ENCODE data around the gene PGP. TPM values are rescaled to one million over a fixed set of nuclear protein-coding genes. Genes with fewer than 3 reads are reported as not detected.

The PGP gene
- total and polyA plus RNA-seq, 4 experiments from 2014 or later: 7.8 to 27.3 (median 19.7) TPM

GRCh38 chr16:2213817-2214718 lies 572 bp downstream of the PGP start:
- no peaks in the 10 kb centered on the region for H3K9me3 Mint-ChIP-seq
- Histone ChIP-seq H3K9me3 (ENCODE audit: control insufficient read depth in 1 of 2, low read length in 2 of 2) (no peaks in the 10 kb centered on the region), H3K4me1 (ENCODE audit: insufficient read depth, low read length) (peaks cover 20% of the 10 kb centered on the region), H3K27me3 (ENCODE audit: insufficient read depth, low read length) (no peaks in the 10 kb centered on the region), H3K4me3 (ENCODE audit: low read length in 2 of 2) (peak overlapping the region in 1 of 2 donors; percentile 51), H3K36me3 (ENCODE audit: insufficient read depth, low read length) (peaks cover 9% of the 10 kb centered on the region), H3K27ac (ENCODE audit: low read depth, low read length) (peak overlapping the region; percentile 55)
- no peaks in the 10 kb centered on the region for H3K27me3 Mint-ChIP-seq
- ChIA-PET POLR2A (ENCODE audit: partially characterized antibody) (interaction anchor here (0.6 to 3.3 kb wide), 19 partner anchors 8 to 403 kb away, joined by 3 to 48 read pairs (median 5); partner anchors contain the start of genes ATP6V0C, E4F1, ECI1 and MLST8), CTCF (ENCODE audit: partially characterized antibody) (interaction anchor here (0.9 to 1.4 kb wide), 2 partner anchors 9 to 59 kb away, joined by 3 to 4 read pairs; partner anchors contain the start of genes E4F1 and TRAF7)
- intact Hi-C loops (cut with micrococcal nuclease): loop anchor here (2.0 kb wide), 3 partner anchors 37 to 59 kb away; partner anchors contain the start of genes ECI1, RNPS1 and TRAF7
- H3K4me1 Mint-ChIP-seq: peaks cover 8 to 27% (median 17%) of the 10 kb centered on the region in 4 donors
- H3K27ac Mint-ChIP-seq: peak overlapping the region in 4 of 7 donors; percentile 13 to 83 (median 28)
- peaks cover 0 to 10% of the 10 kb centered on the region in 2 donors for H3K36me3 Mint-ChIP-seq
- H3K4me3 Mint-ChIP-seq: peak overlapping the region; percentile 74 to 80 (median 77)
- no peak for DNase-seq

GRCh38 chr16:2212362-2213324 lies 2.0 kb downstream of the PGP start:
- peaks cover 16% of the 10 kb centered on the region for H3K36me3 ChIP-seq (ENCODE audit: insufficient read depth, low read length)
- peak overlapping the region; percentile 74 to 80 (median 77) for H3K4me3 Mint-ChIP-seq
- H3K4me1 ChIP-seq (ENCODE audit: insufficient read depth, low read length): peaks cover 20% of the 10 kb centered on the region
- POLR2A ChIA-PET (ENCODE audit: partially characterized antibody): interaction anchor here (0.7 to 1.0 kb wide), 2 partner anchors 241 to 325 kb away, joined by 3 to 4 read pairs; partner anchors contain the start of genes PDPK1 and TBL3
- H3K27ac ChIP-seq (ENCODE audit: low read depth, low read length): no peak overlapping the region
- peak overlapping the region in 3 of 7 donors; percentile 36 to 83 (median 72) for H3K27ac Mint-ChIP-seq
- no peak for DNase-seq
- H3K27me3 Mint-ChIP-seq: no peaks in the 10 kb centered on the region
- CTCF ChIA-PET (ENCODE audit: partially characterized antibody): no interaction called here
- peaks cover 2 to 17% of the 10 kb centered on the region in 2 donors for H3K36me3 Mint-ChIP-seq
- intact Hi-C loops (cut with micrococcal nuclease): no loop called here
- H3K9me3 Mint-ChIP-seq: no peaks in the 10 kb centered on the region
- H3K27me3 ChIP-seq (ENCODE audit: insufficient read depth, low read length): no peaks in the 10 kb centered on the region
- no peaks in the 10 kb centered on the region for H3K9me3 ChIP-seq (ENCODE audit: control insufficient read depth in 1 of 2, low read length in 2 of 2)
- peaks cover 9 to 30% (median 20%) of the 10 kb centered on the region in 4 donors for H3K4me1 Mint-ChIP-seq
- no peak overlapping the region for H3K4me3 ChIP-seq (ENCODE audit: low read length in 2 of 2)

- Mint-ChIP-seq H3K4me1 (peaks cover 12 to 36% (median 23%) of the 10 kb centered on the region in 4 donors), H3K27ac (peak overlapping the region in 2 of 7 donors; percentile 10 to 67), H3K4me3 (peak overlapping the region in 3 of 8 donors; percentile 48 to 63 (median 57)), H3K9me3 (no peaks in the 10 kb centered on the region), H3K36me3 (peaks cover 6 to 22% of the 10 kb centered on the region in 2 donors), H3K27me3 (no peaks in the 10 kb centered on the region)
- ChIA-PET CTCF (ENCODE audit: partially characterized antibody) (no interaction called here), POLR2A (ENCODE audit: partially characterized antibody) (interaction anchor here (0.7 to 1.0 kb wide), 2 partner anchors 240 to 325 kb away, joined by 3 to 4 read pairs; partner anchors contain the start of genes PDPK1 and TBL3)
- no peak for DNase-seq
- H3K27me3 ChIP-seq (ENCODE audit: insufficient read depth, low read length): no peaks in the 10 kb centered on the region
- no peak overlapping the region for H3K27ac ChIP-seq (ENCODE audit: low read depth, low read length)
- intact Hi-C loops (cut with micrococcal nuclease): no loop called here
- no peak overlapping the region for H3K4me3 ChIP-seq (ENCODE audit: low read length in 2 of 2)
- H3K36me3 ChIP-seq (ENCODE audit: insufficient read depth, low read length): peaks cover 19% of the 10 kb centered on the region
- H3K4me1 ChIP-seq (ENCODE audit: insufficient read depth, low read length): peaks cover 27% of the 10 kb centered on the region
- H3K9me3 ChIP-seq (ENCODE audit: control insufficient read depth in 1 of 2, low read length in 2 of 2): no peaks in the 10 kb centered on the region
Observed at GRCh38 chr16:2211923-2212347, 2.7 kb downstream of the PGP start.

- peaks cover 6 to 24% of the 10 kb centered on the region in 2 donors for H3K36me3 Mint-ChIP-seq
- H3K4me3 Mint-ChIP-seq: no peak within 1 kb of the TSS
- Histone ChIP-seq H3K4me3 (ENCODE audit: low read length in 2 of 2) (no peak within 1 kb of the TSS), H3K27me3 (ENCODE audit: insufficient read depth, low read length) (no peaks in the 10 kb centered on the region), H3K4me1 (ENCODE audit: insufficient read depth, low read length) (peaks cover 40% of the 10 kb centered on the region), H3K27ac (ENCODE audit: low read depth, low read length) (no peak within 1 kb of the TSS), H3K36me3 (ENCODE audit: insufficient read depth, low read length) (peaks cover 19% of the 10 kb centered on the region), H3K9me3 (ENCODE audit: control insufficient read depth in 1 of 2, low read length in 2 of 2) (no peaks in the 10 kb centered on the region)
- ChIA-PET CTCF (ENCODE audit: partially characterized antibody) (no interaction called here), POLR2A (ENCODE audit: partially characterized antibody) (interaction anchor here (1.2 to 1.3 kb wide), 2 partner anchors 12 to 322 kb away, joined by 3 read pairs; partner anchors contain the start of gene E4F1)
- H3K9me3 Mint-ChIP-seq: no peaks in the 10 kb centered on the region
- intact Hi-C loops (cut with micrococcal nuclease): no loop called here
- H3K4me1 Mint-ChIP-seq: peaks cover 15 to 44% (median 29%) of the 10 kb centered on the region in 4 donors
- H3K27me3 Mint-ChIP-seq: no peaks in the 10 kb centered on the region
- peak within 1 kb of the TSS in 3 of 7 donors; percentile 10 to 67 (median 46) for H3K27ac Mint-ChIP-seq
- peak in 1 of 5 donors; percentile 38 for DNase-seq
Observed at GRCh38 chr16:2210386-2211365, 4.0 kb downstream of the PGP start, which contains the start of gene BRICD5. Gene BRICD5 (minus strand): TSS chr16:2210863. CDS start chr16:2210833, 30 bp downstream.

GRCh38 chr16:2210009-2210332 lies 4.7 kb downstream of the PGP start:
- peaks cover 14 to 40% (median 28%) of the 10 kb centered on the region in 4 donors for H3K4me1 Mint-ChIP-seq
- H3K27me3 Mint-ChIP-seq: no peaks in the 10 kb centered on the region
- no peak for DNase-seq
- Histone ChIP-seq H3K27ac (ENCODE audit: low read depth, low read length) (no peak overlapping the region), H3K4me3 (ENCODE audit: low read length in 2 of 2) (no peak overlapping the region), H3K27me3 (ENCODE audit: insufficient read depth, low read length) (no peaks in the 10 kb centered on the region), H3K4me1 (ENCODE audit: insufficient read depth, low read length) (peaks cover 40% of the 10 kb centered on the region), H3K36me3 (ENCODE audit: insufficient read depth, low read length) (peaks cover 19% of the 10 kb centered on the region), H3K9me3 (ENCODE audit: control insufficient read depth in 1 of 2, low read length in 2 of 2) (no peaks in the 10 kb centered on the region)
- intact Hi-C loops (cut with micrococcal nuclease): no loop called here
- no peak overlapping the region for H3K4me3 Mint-ChIP-seq
- H3K9me3 Mint-ChIP-seq: no peaks in the 10 kb centered on the region
- H3K36me3 Mint-ChIP-seq: peaks cover 6 to 24% of the 10 kb centered on the region in 2 donors
- CTCF ChIA-PET (ENCODE audit: partially characterized antibody): no interaction called here
- POLR2A ChIA-PET (ENCODE audit: partially characterized antibody): interaction anchor here (1.2 to 1.3 kb wide), 2 partner anchors 13 to 323 kb away, joined by 3 read pairs; partner anchors contain the start of gene E4F1
- H3K27ac Mint-ChIP-seq: no peak overlapping the region

Data from CD4-positive, alpha-beta memory T cell (primary cell).